HG03103 (cell line): ENCODE results near the gene ADRA2C.

ENCODE experiments used
- ATAC-seq: cut with Tn5 transposase; IDR thresholded peaks from one replicate; pipeline ENCODE4 v1.9.1; 2021; ENCODE audit warnings: low read depth; ENCODE audit not compliant: unreplicated experiment

ADRA2C gene

DNA sequence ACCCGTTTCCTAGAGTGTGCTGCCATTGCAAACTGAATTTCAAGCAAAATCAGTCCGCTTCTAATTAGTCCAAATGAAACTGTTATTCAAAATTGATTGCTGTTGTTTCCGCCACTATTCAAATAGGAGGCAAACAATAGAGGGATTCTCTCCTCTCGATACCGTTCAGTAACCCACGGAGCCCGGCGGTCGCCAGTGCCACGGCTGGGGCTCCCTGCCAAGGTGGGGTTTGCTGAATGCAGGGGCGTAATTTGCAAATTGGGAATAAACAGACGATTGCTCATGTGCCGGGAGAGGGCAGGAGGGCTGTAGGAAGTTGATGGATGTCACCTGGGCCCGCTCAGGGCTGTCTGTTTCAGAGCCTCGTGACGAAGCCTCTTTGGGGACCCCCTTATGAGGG lies 8.8 kb downstream of the ADRA2C start:
- no peak for ATAC-seq

DNA sequence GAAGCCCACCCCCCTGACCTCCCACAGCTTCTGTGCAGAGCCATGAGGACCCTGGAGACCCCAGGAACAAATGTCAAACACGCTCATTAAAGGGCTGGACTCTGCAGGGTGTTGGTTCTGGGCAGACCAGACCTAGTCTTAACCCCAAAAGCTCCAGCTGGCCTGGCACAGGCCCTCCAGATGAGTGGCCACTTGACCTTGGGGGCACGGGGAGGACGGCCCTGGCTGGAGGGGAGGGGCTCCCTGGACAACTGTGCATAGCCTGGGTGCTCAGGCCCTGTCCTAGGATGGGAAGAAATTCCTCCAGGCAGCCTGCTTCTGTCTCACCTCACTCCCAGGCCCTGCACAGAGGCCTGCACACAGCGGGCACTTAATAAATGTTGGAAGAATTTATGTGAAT lies 9.4 kb downstream of the ADRA2C start:
- ATAC-seq, result no peak

DNA sequence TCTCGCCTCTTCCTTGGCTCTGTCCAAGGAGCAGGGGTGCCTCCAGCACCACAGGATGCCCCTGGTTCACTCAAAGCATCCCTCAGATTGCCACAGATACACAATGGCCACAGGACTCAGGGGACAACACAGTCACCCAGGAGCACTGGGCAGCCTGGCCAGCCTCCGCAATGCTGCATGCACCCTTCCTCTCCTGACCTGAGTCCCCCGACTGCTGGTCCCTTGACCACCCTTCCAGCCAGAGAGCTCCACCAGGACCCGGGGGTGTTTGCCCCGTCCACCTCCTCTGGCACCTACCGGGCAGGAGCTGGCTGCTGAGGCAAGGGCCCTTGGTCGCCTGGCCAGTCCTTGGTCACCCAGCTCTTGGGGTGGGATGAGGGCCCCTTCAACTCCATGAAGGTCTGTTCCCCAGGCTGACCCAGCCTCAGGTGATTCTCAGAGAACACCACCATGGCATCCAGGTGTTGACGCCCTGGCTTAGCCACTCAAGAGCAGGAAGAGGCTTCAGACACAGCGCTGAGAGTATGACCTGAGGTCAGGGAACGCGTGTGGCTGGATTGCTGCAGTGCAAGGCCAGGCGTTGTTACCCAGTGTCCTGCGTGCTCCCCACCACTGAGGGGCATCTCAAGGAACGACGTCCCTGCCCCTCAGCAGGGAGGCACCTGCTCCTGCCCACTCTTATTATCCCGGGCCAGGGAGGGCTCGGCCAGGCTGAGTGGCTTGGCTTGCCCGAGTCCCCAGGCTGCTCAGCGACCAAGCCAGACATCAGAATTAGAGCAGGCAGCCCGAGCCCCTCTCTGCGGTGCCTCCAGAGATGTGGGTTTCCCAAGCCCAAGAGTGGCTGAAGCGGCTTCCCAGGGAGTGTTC lies 10.2 kb downstream of the ADRA2C start:
- ATAC-seq, result no peak

DNA sequence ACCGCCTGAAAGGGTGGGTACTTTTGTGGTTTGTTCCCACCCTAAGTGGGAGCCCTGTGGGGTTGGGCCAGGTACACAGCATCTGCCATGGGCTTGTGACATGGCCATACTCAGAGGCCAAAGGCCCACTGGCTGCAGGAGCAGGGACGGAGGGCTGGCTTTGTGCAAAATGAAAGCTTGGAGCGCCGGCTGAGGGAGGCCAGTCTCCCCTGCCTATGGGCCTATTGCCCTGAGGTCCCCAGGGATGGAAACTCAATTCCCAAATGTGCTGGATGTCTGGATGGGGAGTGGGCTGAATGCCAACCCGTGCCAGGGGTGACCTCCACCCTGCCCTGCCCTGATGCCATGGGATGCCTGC lies 10.8 kb downstream of the ADRA2C start:
- no peak for ATAC-seq

DNA sequence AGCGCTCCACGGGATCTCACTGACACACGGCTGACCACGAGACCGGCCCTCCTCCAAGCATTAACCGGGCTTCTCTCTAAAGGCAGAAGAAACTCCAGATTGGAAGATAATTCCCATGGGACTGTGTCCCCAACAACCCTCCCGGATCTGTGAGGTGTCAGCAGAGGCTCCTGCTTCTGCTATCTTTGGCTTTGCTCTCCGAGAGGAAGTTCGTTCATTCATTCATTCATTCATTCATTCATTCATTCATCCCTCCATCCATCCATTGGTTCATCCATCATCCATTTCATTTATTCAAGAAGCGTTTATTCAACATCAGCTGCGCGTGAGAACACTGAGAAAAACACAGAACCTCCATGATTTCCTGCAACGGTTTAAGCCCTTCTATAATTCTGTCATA lies 11.5 kb downstream of the ADRA2C start:
- ATAC-seq, result no peak

DNA sequence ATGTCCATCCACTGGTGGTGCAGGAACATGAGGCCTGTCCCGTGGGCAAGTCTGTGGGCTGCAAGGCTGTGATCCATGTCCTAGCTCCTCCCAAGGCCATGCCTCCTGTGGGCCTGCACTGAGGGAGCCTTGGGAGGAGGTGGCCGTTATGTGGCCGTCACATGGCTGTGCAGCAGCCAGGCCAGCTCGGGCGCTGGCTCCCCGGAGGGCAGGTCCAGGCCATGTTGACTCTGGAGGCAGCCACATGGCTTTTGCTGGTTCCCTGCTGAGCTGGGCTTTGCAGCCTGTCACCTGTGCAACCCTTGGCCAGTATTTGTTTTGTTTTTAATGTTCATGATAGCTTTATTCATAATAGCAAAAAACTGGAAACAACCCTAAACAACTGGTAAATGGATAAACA lies 13.3 kb downstream of the ADRA2C start:
- ATAC-seq, result no peak

DNA sequence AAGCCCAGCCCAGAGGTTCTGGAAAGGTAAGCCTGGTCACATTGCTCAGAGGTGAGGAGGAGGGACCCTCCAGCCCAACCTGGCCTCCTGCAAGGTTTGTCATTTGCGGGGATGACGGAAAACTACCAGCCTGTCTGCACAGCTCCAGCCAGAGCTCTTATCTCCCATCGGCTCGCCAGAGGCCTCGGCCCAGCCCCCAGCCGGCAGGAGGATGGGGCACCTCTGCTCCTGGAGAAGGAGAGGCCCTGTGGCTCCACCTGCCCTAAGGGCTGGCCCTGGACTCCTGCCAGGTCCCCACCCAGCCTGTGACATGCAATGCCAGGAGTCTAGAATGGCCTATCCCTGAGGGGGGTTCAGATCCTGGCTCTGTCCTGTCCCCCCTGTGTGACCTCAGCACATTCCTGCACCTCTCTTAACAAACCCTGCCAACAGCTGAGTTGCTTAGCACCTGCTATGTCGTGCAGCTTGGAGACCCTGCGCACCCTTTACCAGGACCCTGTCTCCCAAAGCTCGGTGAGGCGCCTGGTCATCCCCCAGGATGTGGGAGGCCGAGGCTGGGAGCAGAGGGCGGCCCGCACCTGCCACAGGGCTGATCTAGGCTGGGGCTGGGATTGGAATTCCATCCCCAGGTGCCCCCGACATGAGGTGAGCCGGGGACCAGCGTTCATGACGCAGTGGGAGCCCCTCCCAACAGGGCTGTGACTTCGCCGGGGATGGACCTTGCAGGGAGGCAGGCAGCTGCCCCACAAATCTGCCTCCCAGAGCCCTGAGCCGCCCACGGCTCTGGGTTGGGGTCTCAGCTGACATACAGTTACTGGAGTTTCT lies 14.4 kb downstream of the ADRA2C start:
- no peak for ATAC-seq

DNA sequence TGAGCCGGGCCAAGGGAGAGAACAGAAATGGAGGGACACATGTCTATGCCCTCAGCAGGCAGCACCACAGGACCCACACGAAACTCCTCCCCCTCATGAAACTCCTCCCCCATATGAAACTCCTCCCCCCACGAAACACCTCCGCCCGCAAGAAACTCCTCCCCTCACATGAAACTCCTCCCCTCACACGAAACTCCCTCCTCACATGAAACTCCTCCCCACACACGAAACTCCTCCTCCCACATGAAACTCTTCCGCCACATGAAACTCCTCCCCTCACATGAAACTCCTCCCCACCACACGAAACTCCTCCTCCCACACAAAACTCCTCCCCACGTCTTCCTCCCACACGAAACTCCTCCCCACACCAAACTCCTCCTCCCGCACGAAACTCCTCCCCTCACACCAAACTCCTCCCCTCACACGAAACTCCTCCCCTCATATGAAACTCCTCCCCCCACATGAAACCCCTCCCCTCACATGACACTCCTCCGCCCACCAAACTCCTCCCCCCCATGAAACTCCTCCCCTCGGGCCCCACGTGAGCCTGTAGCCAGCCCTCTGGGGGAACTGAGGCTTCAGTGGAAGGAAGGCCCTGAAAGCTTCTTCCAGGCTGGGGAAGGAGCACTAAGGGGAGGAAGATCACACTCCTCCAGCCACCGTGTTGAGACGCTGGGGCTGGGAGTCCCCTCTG lies 15.2 kb downstream of the ADRA2C start:
- ATAC-seq, result no peak

DNA sequence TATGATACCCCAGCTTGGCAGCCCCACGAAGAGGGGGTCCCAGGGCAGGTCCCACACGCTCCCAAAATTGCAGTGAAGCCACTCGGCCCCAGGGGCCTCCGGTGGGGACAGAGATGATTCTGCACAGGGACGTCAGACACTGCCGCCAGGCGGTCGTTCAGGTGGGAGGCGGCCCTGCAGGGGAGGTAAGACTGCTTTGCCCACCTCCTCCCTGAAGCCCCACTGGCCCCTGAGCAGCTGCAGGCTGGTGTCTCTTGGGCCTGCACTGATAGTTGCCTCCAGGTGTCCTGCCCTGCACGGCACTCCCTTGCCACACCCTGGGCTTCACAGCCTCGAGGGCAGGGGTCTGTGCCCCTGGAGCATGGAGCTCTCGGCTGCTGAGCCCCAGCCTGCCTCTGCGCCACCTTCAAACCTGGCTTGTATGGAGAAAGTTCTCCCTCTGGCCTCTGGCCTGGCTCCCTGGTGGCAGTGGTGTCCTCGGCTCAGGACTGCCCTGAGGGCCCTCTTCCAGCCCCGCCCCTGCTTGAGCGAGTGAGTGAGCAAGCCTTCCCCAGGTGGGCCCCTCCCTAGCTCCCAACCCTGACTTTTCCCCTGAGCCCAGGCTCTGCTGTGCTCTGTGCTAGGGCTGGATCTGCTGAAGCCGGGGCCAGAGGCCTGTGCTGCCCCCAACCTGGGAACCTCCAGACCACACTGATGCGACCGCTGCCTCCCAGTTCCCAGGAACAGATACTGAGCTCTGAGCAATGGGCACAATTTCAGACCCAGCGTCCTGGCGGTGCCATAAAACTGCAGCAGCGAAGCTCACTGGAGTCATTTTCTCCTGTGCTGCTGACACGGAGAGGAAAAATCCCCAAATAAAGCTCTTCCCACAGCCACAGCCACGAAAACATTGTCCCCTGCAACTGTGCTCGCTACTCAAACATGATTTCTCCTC lies 16.1 kb downstream of the ADRA2C start:
- ATAC-seq, result no peak

DNA sequence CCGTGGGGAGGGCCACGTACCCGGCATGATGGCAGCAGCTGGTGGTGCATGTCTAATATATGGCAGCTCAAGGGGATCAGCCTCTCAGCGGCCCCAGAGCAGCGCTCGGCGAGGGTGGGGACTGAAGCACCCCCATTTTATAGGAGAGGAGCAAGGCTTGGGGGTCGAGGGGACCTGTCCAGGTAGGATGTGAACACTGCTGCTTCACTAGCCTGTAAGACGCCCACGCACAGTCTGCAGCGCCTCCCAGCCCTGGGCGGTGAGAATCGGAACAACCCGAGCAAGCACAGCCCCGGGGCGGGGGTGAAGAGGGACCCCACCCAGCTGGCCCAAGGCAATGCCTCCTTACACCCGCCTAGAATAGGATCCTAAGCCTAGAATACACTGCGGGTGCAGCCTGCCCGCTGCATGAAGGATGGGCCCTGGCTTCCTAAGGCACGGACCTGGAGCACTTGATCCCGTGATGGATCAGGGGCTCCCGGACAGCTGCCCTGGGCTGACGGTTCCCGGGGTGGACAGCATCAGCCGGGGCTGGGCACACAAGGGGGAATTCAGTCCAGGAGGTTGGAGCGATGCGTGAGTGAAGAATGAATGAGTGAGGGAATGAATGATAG lies 17.6 kb downstream of the ADRA2C start:
- ATAC-seq, result no peak

DNA sequence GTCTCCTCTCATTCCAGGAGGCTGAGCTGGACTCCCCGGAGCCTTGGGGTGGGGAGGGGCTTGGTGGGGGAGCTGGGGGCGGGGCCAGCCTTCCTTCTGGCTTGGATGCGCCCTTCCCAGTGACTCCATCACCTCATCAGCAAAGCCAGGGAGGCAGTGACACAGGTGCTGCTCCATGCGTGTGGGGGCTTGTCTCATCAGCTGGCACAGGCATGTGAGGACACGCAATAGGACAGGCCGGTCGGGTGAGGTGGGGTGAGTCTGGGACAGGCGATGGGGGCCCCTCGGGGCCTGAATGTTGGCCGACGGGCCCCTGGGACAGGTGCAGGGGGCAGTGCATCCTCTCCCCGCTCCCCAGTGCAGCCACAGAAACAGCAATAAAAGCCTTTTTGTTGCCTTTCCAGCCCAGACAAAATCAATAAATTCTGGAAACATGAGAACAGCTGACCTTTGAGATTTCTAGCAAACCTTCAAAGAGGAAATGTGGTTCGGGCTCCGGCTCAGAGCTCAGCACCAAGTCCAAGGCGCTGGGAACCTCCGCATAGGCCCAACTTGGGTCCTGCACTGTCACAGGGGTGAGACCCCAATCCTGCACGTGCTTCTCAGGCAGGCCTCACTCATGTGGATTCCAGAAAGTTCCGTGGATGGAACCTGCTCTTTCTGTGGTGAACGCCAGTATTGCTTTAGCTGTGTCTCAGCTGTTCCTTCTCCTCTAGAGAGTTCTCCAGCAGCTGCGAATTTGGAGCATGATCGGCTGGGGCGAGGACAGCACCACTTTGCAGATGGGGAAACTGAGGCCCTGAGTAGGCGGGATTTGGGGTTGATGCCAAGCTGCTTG lies 18.5 kb downstream of the ADRA2C start:
- no peak for ATAC-seq

DNA sequence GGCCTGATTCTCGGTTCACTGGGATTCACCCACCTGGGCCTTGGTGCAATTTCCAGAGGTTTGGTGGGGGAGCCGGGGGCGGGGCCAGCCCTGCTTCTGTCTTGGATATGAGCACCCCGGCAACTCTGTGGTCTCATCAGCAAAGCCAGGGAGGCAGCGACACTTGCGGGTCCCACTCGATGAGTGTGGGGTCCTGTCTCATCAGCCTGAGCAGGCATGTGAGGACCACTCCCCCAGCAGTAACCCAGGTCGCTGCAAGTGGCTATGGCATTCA lies 19.0 kb downstream of the ADRA2C start:
- no peak for ATAC-seq

DNA sequence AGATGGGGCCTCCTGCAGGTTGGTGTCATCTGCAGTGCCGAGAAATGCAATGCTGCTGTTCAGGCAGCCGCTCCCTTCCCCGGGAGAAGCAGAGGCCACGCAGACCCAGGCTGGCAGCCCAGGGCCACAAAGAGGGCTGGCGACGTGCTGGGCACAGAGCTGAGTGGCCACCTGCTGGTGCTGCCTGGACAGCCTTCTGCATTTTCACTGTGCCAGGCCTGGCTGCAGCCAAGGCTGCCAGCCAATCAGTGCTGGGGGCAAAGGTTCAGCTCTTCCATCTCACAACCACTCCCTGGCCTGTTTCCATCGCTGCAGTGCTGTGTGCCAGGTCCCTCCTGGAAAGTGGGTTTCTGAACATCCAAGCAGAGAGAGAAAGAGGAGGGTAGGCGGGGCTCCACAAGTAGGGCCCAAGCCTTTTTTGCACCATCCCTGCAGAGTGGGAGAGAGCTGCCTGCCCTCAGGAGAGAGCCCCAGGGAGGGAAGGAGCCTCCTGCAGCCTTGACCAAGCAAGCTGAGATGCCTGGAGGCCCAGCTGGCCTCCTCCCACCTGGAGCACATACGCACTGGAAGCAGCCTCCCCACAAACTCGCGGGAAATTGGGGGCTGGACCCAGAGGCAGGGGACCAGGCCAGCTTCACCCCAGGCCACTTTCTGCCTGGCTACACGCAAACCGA lies 20.1 kb downstream of the ADRA2C start:
- ATAC-seq, result no peak

DNA sequence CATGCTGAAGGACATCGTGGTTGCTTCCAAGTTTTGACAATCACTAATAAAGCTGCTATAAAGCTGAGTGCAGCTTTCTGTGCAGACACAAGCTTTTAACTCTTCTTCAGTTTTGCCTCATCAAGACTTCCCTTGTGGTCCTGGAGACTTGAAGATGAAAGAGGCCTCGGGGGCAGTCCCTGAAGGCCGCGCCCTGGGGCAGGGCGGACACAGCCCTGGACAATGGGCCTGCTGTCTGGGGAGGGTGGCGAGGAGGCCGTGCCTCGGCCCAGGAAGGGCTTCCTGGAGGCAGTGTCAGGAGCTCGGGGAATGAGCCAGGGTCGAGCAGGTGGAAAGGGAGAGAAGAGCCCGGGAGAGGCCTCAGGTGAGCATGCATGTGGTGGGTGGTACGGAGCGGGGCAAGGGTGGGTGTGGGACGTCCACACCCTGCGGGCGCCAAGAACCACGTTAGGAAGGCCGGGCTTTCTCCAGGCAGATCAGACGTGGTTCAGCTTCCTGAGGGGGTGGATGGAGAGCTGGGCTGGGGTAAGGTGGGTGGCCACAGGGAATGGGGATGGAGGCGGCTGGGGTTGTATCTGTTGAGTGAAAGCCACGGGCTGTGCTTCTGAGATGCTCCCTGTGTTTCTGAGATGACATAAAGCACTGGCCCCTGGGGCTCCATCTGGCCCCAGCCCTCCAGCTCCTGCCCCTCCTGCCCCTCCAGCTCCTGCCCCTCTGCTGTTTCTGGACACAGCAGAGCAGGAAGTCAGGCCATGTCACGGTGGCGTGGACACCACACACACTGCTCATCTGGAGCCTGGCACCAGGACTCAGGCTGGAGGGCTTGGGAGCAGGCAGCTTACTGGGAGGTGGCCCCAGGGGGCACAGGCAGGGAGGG lies 21.5 kb downstream of the ADRA2C start:
- ATAC-seq, result no peak

DNA sequence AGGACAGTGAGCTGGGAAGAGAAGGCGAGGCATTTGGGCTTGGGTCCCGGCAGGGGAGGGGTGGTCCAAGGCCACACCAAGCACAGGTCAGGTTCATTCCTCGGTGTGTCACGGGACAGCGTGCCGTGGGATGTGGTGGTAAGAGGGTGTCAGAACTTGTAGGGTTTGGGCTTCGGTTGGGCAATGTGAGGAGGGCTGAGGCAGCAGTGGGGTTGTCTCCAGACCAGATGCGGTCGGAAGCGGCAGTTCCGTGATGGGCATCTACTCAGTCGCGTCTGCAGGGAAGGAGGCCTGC lies 22.1 kb downstream of the ADRA2C start:
- no peak for ATAC-seq

DNA sequence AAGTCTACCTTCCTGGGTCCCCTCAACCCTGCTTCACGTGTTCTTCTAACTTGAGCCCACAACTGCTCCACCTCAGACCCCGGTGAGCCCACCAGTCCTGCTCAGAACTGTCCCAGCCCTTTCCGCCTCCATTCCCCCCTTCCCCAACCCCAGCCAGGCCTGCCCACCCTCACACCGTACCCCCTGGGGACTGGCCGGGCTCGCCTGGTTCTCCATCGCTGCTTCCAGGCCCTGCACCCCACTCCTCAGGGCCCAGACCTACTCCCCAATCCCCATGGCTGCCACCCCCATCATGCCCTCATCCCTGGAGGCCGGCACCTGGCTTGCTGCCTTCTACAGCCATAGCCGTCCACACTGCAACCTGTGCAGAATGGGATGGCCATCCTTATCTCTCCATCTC lies 23.4 kb downstream of the ADRA2C start:
- no peak for ATAC-seq

DNA sequence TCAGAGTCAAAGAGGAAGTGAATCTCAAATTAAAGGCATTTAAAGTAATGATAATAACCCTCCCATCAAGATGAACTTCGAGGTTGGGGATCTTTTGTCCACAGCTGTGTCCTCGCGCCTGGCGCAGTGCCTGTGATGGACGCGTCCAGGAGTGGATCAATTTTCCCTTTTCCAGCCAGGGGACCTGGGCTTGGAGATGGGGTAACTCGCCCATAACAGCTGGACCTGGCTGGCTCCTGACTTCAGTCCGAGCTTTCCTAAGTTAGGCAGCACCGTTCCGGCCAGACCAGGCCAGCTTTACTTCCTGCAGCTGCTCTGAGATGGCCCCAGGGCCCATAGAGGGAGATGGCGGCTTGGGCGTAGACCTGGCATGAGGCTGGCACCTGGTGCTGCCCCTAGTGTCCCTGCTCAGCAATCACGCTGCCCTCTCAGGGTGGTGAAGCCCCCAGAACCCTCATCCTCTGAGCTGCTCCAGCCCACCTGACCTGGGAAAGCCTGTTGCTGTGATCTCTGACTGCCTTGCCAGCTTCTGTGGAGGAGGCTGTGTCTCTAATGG lies 23.9 kb downstream of the ADRA2C start:
- no peak for ATAC-seq

DNA sequence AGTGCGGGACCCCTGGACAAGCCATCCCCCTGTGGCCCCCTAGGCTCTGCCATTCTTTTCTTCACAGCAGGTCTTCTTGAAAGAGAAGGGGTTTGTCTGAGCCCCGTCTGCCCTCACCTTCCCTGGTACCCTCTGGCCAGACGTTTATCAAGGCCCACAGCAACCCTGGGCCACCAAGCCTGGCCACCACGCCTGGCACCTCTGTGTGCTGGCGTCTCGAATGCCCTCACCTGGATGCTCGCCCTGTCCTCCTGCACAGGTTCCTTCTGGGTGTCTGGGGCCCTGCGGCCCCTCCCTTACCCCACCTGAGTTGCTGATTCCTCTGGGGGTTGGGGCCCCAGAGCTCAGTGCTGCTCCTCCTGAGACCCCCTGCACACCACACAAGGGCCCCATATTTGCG lies 25.1 kb downstream of the ADRA2C start:
- ATAC-seq, result no peak
